HEK293 (cell line): ENCODE data around the gene XPO1.

Source experiments
- CTCF ChIA-PET: fragments of 350-600 bp; formaldehyde crosslinking; extraction: SDS; loops from one replicate; lab custom pipeline; 2021; ENCODE audit warnings: antibody characterized with exemption; lab: Yijun Ruan, JAX
- POLR2A ChIA-PET: fragments of 300-600 bp; formaldehyde crosslinking; extraction: SDS; loops from one replicate; lab custom pipeline; 2020; ENCODE audit warnings: antibody characterized with exemption, inconsistent platforms; lab: Yijun Ruan, JAX
- H3K27ac ChIP-seq: fragments of 200-500 bp; sonication (Bioruptor generic); 2 replicates; pipeline ENCODE4 v1.5.1; 2014; ENCODE audit warnings: low read depth, low read length, control low read depth, inconsistent platforms; ENCODE audit errors: extremely low read depth
- H3K36me3 ChIP-seq, 2 experiments: fragments of 200-500 bp in 1 of 2; sonication (Bioruptor generic) in 1 of 2; 1 replicate in 1 of 2; 2 replicates in 1 of 2; pipeline ENCODE4 v1.5.1; 2014 to 2017; ENCODE audit warnings: inconsistent platforms in 2 of 2, low read length in 2 of 2; ENCODE audit not compliant: control insufficient read depth in 2 of 2, insufficient read depth in 1 of 2
- H3K4me1 ChIP-seq: fragments of 200-500 bp; sonication (Bioruptor generic); 2 replicates; pipeline ENCODE4 v1.5.1; 2014; ENCODE audit warnings: mild to moderate bottlenecking, low read length, inconsistent platforms; ENCODE audit not compliant: control insufficient read depth, insufficient read depth
- H3K4me3 ChIP-seq: 2 replicates; pipeline ENCODE4 v1.5.1; 2011; ENCODE audit warnings: low read depth, mild to moderate bottlenecking, control low read depth, low read length, moderate library complexity
- H3K9me3 ChIP-seq: fragments of 200-500 bp; sonication (Bioruptor generic); 2 replicates; pipeline ENCODE4 v1.5.1; 2014; ENCODE audit warnings: low read depth, low read length, inconsistent platforms; ENCODE audit not compliant: control insufficient read depth, insufficient read depth
- KLF10 ChIP-seq: fragments of 450-650 bp; IDR thresholded peaks from 2 replicates; pipeline ENCODE4 v1.5.1; 2018; ENCODE audit warnings: missing biosample characterization, mild to moderate bottlenecking, missing genetic modification characterization
- OVOL3 ChIP-seq: fragments of 450-650 bp; formaldehyde crosslinking; IDR thresholded peaks from 2 replicates; pipeline ENCODE4 v1.5.1; 2016; ENCODE audit warnings: missing biosample characterization, missing genetic modification characterization
- ZNF140 ChIP-seq: fragments of 450-650 bp; formaldehyde crosslinking; IDR thresholded peaks from 2 replicates; pipeline ENCODE4 v1.5.1; 2016; ENCODE audit warnings: missing biosample characterization, missing genetic modification characterization
- ZNF146 ChIP-seq: fragments of 450-650 bp; formaldehyde crosslinking; IDR thresholded peaks from 2 replicates; pipeline ENCODE4 v1.5.1; 2016; ENCODE audit warnings: missing biosample characterization, missing genetic modification characterization
- ZNF311 ChIP-seq: fragments of 450-650 bp; formaldehyde crosslinking; IDR thresholded peaks from 2 replicates; pipeline ENCODE4 v1.5.1; 2017; ENCODE audit warnings: missing biosample characterization, missing genetic modification characterization, borderline replicate concordance
- ZNF354C ChIP-seq: fragments of 450-650 bp; formaldehyde crosslinking; IDR thresholded peaks from 2 replicates; pipeline ENCODE4 v1.5.1; 2016; ENCODE audit warnings: missing biosample characterization, missing genetic modification characterization, low read depth, borderline replicate concordance
- ZNF473 ChIP-seq: fragments of 450-650 bp; formaldehyde crosslinking; IDR thresholded peaks from 2 replicates; pipeline ENCODE4 v1.5.1; 2017; ENCODE audit warnings: missing biosample characterization, missing genetic modification characterization
- ZNF510 ChIP-seq: fragments of 450-650 bp; formaldehyde crosslinking; IDR thresholded peaks from 2 replicates; pipeline ENCODE4 v1.5.1; 2018; ENCODE audit warnings: mild to moderate bottlenecking, missing genetic modification characterization, missing biosample characterization; ENCODE audit not compliant: insufficient replicate concordance
- ZNF530 ChIP-seq: fragments of 450-650 bp; formaldehyde crosslinking; IDR thresholded peaks from 2 replicates; pipeline ENCODE4 v1.5.1; 2016; ENCODE audit warnings: low read depth, missing biosample characterization, missing genetic modification characterization
- ZNF549 ChIP-seq: fragments of 450-650 bp; IDR thresholded peaks from 2 replicates; pipeline ENCODE4 v1.5.1; 2018; ENCODE audit warnings: missing biosample characterization, missing genetic modification characterization, mild to moderate bottlenecking, inconsistent platforms, moderate library complexity
- ZNF701 ChIP-seq: fragments of 450-650 bp; formaldehyde crosslinking; IDR thresholded peaks from 2 replicates; pipeline ENCODE4 v1.5.1; 2016; ENCODE audit warnings: missing biosample characterization, missing genetic modification characterization
- ZNF785 ChIP-seq: fragments of 450-650 bp; formaldehyde crosslinking; IDR thresholded peaks from 2 replicates; pipeline ENCODE4 v1.5.1; 2016; ENCODE audit warnings: missing biosample characterization, missing genetic modification characterization
- ZSCAN23 ChIP-seq: fragments of 450-650 bp; formaldehyde crosslinking; IDR thresholded peaks from 2 replicates; pipeline ENCODE4 v1.5.1; 2016; ENCODE audit warnings: missing biosample characterization, missing genetic modification characterization
- TF ChIP-seq, protein P1 (sequence below): fragments of 450-650 bp; formaldehyde crosslinking; IDR thresholded peaks from 2 replicates; pipeline ENCODE4 v1.5.1; 2016; ENCODE audit warnings: missing biosample characterization, missing genetic modification characterization
- TF ChIP-seq, protein P2 (sequence below): fragments of 450-650 bp; formaldehyde crosslinking; IDR thresholded peaks from 2 replicates; pipeline ENCODE4 v1.5.1; 2016; ENCODE audit warnings: missing biosample characterization, missing genetic modification characterization
- TF ChIP-seq, protein P3 (sequence below): fragments of 450-650 bp; formaldehyde crosslinking; IDR thresholded peaks from 2 replicates; pipeline ENCODE4 v1.5.1; 2016; ENCODE audit warnings: missing biosample characterization, missing genetic modification characterization
- TF ChIP-seq, protein P4 (sequence below): fragments of 450-650 bp; formaldehyde crosslinking; conservative IDR thresholded peaks from 2 replicates; pipeline ENCODE4 v1.5.1; 2016; ENCODE audit warnings: low read depth, missing biosample characterization, missing genetic modification characterization

The XPO1 gene

DNA sequence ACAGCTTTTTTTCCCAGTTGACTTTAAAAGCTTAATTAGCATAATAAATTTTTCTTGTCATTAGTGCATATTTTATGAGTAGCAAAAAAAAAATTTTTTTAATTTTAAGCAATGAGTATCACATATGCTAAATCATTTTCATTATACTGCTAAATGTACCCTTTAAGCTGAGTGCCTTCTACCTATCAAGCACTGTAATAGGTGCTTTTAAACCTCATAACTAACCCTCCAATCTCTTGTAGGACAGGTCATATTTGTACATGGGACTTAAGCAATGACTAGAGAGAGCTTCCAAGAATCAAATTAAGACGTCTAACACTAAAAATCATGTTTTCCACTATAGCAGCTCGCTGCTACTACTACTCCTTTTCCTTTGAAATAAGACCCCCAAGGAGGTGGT, 7.4 kb downstream of the XPO1 start:
- CTCF ChIA-PET: interaction anchor here (0.6 to 1.3 kb wide), 2 partner anchors 129 to 435 kb away, joined by 3 to 5 read pairs; no protein-coding TSS in a partner anchor
- H3K36me3 ChIP-seq: peaks cover 26 to 28% of the 10 kb centered on the region in 2 experiments
- peaks cover 17% of the 10 kb centered on the region for H3K4me1 ChIP-seq
- TF ChIP-seq, protein P1, sequence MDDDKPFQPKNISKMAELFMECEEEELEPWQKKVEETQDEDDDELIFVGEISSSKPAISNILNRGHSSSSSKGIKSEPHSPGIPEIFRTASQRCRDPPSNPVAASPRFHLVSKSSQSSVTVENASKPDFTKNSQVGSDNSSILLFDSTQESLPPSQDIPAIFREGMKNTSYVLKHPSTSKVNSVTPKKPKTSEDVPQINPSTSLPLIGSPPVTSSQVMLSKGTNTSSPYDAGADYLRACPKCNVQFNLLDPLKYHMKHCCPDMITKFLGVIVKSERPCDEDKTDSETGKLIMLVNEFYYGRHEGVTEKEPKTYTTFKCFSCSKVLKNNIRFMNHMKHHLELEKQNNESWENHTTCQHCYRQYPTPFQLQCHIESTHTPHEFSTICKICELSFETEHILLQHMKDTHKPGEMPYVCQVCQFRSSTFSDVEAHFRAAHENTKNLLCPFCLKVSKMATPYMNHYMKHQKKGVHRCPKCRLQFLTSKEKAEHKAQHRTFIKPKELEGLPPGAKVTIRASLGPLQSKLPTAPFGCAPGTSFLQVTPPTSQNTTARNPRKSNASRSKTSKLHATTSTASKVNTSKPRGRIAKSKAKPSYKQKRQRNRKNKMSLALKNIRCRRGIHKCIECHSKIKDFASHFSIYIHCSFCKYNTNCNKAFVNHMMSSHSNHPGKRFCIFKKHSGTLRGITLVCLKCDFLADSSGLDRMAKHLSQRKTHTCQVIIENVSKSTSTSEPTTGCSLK (tag by site-specific recombination): no peak
- TF ChIP-seq ZNF510 (tag by site-specific recombination): no peak
- no peak for TF ChIP-seq ZNF549 (tag by site-specific recombination)
- H3K9me3 ChIP-seq: no peaks in the 10 kb centered on the region
- no peak overlapping the region for H3K27ac ChIP-seq
- POLR2A ChIA-PET: interaction anchor here (0.7 kb wide), 1 partner anchor 340 kb away, joined by 3 read pairs; no protein-coding TSS in a partner anchor
- H3K4me3 ChIP-seq: no peak overlapping the region

DNA sequence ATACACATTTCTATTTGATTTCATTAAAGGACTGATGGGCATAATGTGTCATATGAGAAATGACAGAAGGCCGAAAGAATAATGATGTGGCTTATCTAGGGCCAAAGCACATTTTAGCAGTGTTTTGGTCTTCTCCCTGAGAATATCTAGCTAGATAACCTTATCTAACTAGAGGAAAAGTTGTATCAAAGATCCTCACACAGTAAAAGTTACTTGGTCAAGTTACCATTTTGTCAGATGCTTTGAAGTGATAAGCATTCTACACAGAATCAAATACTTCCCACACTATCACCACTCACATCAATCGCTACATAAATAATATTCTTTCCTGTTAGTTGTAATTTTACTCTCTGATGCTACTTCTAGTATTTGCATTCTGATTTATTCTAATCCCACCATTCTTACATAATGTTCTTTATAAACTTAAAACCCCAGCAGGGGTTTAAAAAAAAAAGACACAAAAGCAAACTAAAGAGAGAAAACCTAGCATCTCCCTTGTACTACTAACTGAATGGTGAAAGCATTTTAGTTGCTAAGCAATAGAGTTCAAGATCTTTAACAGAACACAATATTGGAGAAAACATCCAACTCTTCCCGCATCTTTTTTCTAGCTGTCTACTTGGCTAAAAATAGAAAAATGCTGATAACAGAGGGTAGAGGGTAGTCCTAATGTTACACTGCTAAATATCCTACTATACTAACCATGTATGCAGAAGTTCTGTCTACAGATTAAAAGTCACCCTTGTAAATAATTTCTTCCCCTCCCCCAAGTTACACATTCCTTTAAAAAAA, 8.0 kb downstream of the XPO1 start:
- TF ChIP-seq, protein P2, sequence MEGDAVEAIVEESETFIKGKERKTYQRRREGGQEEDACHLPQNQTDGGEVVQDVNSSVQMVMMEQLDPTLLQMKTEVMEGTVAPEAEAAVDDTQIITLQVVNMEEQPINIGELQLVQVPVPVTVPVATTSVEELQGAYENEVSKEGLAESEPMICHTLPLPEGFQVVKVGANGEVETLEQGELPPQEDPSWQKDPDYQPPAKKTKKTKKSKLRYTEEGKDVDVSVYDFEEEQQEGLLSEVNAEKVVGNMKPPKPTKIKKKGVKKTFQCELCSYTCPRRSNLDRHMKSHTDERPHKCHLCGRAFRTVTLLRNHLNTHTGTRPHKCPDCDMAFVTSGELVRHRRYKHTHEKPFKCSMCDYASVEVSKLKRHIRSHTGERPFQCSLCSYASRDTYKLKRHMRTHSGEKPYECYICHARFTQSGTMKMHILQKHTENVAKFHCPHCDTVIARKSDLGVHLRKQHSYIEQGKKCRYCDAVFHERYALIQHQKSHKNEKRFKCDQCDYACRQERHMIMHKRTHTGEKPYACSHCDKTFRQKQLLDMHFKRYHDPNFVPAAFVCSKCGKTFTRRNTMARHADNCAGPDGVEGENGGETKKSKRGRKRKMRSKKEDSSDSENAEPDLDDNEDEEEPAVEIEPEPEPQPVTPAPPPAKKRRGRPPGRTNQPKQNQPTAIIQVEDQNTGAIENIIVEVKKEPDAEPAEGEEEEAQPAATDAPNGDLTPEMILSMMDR: no peak
- TF ChIP-seq ZNF473 (tag by site-specific recombination): no peak
- TF ChIP-seq ZNF146 (tag by site-specific recombination): no peak
- no peak for TF ChIP-seq ZNF530 (tag by site-specific recombination)
- TF ChIP-seq KLF10 (tag by site-specific recombination): no peak
- TF ChIP-seq ZSCAN23 (tag by site-specific recombination): no peak
- TF ChIP-seq OVOL3: no peak
- TF ChIP-seq ZNF785 (tag by site-specific recombination): no peak
- TF ChIP-seq, protein P3, sequence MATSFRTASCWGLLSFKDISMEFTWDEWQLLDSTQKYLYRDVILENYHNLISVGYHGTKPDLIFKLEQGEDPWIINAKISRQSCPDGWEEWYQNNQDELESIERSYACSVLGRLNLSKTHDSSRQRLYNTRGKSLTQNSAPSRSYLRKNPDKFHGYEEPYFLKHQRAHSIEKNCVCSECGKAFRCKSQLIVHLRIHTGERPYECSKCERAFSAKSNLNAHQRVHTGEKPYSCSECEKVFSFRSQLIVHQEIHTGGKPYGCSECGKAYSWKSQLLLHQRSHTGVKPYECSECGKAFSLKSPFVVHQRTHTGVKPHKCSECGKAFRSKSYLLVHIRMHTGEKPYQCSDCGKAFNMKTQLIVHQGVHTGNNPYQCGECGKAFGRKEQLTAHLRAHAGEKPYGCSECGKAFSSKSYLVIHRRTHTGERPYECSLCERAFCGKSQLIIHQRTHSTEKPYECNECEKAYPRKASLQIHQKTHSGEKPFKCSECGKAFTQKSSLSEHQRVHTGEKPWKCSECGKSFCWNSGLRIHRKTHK: no peak
- TF ChIP-seq ZNF701 (tag by site-specific recombination): no peak
- no peak for TF ChIP-seq ZNF354C (tag by site-specific recombination)
- TF ChIP-seq, protein P4, sequence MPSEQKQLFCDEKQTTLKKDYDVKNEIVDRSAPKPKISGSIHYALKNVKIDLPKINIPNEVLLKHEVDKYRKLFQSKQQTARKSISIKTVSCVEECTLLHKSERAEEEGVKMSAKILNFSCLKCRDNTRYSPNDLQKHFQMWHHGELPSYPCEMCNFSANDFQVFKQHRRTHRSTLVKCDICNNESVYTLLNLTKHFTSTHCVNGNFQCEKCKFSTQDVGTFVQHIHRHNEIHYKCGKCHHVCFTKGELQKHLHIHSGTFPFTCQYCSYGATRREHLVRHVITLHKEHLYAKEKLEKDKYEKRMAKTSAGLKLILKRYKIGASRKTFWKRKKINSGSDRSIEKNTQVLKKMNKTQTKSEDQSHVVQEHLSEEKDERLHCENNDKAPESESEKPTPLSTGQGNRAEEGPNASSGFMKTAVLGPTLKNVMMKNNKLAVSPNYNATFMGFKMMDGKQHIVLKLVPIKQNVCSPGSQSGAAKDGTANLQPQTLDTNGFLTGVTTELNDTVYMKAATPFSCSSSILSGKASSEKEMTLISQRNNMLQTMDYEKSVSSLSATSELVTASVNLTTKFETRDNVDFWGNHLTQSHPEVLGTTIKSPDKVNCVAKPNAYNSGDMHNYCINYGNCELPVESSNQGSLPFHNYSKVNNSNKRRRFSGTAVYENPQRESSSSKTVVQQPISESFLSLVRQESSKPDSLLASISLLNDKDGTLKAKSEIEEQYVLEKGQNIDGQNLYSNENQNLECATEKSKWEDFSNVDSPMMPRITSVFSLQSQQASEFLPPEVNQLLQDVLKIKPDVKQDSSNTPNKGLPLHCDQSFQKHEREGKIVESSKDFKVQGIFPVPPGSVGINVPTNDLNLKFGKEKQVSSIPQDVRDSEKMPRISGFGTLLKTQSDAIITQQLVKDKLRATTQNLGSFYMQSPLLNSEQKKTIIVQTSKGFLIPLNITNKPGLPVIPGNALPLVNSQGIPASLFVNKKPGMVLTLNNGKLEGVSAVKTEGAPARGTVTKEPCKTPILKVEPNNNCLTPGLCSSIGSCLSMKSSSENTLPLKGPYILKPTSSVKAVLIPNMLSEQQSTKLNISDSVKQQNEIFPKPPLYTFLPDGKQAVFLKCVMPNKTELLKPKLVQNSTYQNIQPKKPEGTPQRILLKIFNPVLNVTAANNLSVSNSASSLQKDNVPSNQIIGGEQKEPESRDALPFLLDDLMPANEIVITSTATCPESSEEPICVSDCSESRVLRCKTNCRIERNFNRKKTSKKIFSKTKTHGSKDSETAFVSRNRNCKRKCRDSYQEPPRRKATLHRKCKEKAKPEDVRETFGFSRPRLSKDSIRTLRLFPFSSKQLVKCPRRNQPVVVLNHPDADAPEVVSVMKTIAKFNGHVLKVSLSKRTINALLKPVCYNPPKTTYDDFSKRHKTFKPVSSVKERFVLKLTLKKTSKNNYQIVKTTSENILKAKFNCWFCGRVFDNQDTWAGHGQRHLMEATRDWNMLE (tag by site-specific recombination): no peak
- TF ChIP-seq ZNF140 (tag by site-specific recombination): no peak
- no peak for TF ChIP-seq ZNF311
- peaks cover 17% of the 10 kb centered on the region for H3K4me1 ChIP-seq
- POLR2A ChIA-PET: interaction anchor here (0.7 kb wide), 1 partner anchor 341 kb away, joined by 3 read pairs; no protein-coding TSS in a partner anchor
- no peak overlapping the region for H3K27ac ChIP-seq
- H3K4me3 ChIP-seq: no peak overlapping the region
- CTCF ChIA-PET: interaction anchor here (0.6 to 1.3 kb wide), 3 partner anchors 130 to 436 kb away, joined by 3 to 6 read pairs (median 5); no protein-coding TSS in a partner anchor
- no peaks in the 10 kb centered on the region for H3K9me3 ChIP-seq
- peaks cover 29 to 34% of the 10 kb centered on the region in 2 experiments for H3K36me3 ChIP-seq
